22Rv1 (cell line): ENCODE data around the gene CRYBA1.

ENCODE experiments used
- CTCF ChIP-seq: fragments of 450-650 bp; IDR thresholded peaks from 2 replicates; pipeline ENCODE4 v1.5.1; 2017; ENCODE audit warnings: mild to moderate bottlenecking
- ZFX ChIP-seq: fragments of 450-650 bp; IDR thresholded peaks from 2 replicates; pipeline ENCODE4 v1.6.1; 2017; ENCODE audit warnings: antibody characterized with exemption, borderline replicate concordance

- TF ChIP-seq CTCF (peak; percentile 33), ZFX (no peak)
Measured at GRCh38 chr17:29252101-29252791, 5.6 kb downstream of the CRYBA1 start.
